Amygdala (tissue), 56 donors: Measurements from ENCODE around the gene CSTF3.
A peak's percentile ranks its signal among the peaks of the same experiment; 100 is the strongest.

Experiments
- DNase-seq, 56 donors: peaks; one replicate each; lab custom pipeline; 2025; lab: John Stamatoyannopoulos, UW

The CSTF3 gene

DNA sequence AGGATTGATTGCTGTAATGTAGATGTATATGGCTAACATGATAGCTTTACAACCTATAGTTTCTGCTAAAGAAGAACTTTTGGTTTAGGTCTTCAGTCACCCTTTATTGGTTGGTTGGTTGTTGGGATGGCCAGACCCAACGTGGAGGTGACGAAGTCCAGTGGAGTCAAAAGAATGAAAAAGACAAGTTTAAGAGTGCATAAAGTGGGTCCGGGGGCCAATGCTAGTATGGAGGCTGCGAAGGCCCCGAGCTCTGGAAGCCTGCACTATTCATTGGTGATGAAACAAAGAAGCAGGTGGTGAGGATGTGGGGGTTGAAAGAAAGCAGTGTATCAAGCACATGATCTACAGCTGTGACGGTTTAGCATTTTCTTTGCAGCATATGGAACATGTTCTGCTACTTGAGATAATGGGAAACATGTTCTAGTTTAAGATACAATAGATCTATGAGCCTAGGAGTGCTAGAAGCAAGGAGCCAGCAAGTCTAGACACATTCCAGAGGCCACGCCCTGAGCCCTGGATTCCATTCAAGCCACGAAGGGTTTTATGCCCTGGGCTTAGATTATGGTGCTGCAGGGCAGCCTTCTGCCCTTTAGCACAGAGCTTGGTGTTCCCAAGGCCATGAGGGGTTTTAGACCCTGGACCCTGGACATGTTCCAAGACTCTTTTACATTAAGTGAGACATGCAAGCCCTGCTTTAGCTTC, 115.6 kb downstream of the CSTF3 start:
- no peak for DNase-seq

DNA sequence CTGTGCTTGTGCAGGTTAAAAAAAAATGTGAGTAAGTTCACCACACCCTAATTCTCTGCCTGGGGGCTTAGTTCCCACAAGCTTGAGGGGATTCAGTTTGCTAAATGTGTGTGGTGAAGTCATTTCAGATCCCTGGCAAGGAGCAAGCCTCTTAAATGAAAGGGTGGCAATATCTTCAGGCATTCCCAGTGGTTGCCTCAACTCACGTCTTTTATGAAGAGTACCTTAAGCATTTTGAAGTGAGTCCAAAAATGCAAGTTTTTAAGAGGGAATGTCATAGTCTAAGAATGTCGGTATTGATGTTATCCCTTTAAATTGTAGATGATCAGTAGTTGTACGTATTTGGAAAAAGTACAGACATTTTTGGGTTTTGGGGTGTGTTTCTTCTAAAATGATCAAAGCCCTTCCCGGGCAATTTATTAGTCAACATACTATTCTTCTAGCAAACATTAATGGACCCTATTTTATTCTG, 117.0 kb downstream of the CSTF3 start:
- DNase-seq, result no peak

DNA sequence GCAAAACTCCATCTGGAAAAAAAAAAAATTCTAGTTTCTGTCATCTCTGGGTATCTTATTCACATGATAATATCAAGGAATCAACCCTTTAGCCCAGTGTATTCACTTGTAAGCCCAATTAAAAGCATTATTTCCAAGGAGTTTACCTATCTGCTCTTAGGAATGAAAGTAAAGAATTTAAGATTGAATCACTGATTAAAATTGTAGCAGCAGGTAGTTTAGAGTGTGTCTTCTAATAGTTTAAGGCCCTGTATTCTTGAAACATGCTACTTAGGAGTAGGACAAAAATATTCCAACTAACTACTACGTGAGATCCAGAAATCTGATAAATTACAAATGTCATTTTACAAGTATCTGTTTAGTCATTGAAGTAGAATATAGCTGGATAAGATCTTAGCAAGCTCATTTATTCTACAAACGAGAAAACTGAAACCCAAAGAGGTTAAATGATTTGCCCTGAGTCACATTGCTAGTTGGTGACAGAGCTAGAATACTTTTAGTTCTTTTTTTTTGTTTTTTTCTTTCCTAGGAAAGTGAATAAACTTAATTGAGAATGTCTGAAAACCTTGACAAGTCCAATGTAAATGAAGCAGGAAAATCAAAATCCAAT, 118.0 kb downstream of the CSTF3 start:
- DNase-seq, result no peak

DNA sequence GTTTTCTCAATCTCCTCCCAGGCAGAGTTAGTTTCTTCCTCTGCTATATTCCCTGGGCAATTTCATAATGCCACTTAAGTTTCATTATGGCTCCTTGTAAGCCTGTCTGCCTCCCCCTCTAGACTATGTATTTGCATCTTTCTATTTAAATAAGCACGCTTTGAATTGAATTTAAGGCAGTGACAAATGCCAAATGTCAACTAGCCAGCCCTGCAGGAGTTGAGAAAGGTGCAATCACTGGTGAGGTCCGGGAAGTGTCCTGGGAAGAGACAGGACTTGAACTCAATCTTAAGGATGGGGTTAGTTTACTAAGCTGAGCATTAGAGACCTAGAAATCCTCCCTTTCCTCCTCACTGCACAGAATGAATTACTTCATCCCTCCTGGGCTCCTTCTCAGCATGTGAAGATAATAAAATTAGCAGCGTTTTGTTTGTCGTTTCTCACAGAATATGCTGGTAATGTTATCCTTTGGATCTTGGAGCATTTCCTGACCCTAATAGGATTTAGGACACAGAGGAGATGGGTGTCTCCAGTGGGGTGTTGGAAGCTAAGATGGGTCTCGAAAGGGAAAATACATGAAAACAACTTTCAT, 120.3 kb downstream of the CSTF3 start:
- no peak for DNase-seq

DNA sequence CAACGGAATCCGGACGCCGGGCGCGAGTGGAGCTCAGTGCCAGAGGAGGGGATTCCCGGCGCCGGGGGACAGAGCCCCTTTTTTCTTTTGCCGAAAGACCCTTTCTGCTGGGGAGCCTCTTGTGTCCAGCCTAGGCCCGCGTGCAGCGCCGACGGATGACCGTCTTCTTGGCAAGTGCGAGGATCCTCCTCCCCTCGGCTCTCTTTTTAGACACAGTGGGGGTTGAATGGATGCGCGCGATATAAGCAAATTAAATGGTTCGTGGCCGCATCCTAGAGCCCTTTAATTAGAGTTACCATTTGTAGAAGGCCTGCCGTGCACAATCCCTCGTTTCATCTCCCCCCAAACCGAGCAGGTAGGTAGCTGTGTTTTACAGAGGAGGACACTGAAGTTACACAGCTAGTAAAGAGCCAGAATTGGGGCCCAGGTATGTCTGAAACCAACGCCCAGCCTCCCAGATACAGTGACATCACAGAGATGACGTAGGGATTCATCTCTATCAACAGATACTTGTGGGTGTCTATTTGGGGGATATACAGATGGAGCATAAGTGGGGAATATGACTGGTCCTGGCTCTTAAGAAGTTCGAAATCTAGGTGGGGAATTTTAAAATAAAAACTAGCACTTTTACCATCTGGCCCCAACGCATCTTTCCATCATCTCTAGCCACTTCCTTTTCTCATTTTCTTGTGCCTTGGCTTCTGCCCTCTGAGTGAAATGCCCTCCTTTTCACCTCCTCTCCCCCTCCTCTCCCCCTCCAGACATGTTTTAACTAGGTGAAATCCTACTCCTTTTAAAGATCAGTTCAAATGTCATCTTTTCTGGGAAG, 121.0 kb downstream of the CSTF3 start:
- DNase-seq, result peak in 9 of 56 donors; percentile 6 to 73 (median 33)

DNA sequence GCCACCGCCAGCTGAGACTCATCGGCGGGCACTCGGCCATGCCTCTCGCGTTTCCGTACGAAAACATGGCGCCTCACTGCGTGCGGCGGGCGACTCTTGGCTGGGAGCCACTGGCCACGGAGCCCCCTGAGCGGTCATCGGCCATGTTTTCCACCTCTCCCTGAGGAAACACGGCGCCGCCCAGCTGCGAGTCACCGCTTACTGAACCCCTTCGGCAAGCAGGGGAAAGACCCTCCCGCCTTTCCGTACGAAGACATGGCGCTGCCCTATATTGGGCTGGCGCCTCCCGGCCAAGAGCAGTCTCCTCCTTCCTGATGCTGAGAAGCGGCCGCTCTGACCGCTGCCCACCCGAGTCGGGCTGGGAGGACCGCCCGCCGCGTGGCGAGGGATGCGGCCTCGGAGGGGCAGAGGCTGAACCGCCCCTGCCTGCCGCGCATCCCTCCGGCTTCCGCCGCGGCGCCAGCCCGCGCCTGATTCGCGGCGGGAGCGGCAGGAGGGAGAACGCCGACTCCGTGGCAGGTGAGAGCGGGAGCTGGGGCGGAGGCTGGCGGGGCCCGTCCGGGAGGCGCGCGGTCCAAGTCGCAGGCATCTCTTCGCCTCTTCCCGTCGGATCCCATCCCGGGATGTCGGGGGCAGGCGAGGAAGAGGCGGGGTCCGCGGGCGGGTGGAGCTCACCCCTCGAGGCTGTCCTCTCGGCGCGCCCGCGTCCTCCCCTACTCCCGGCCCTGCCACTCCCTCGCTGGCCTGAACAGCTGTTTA, 121.8 kb downstream of the CSTF3 start, which contains the start of gene TCP11L1:
Gene TCP11L1 (plus strand): TSS at position 299 of the 759 bp plus-strand sequence. CDS start 4,202 bp downstream, outside the sequence.
- peak; percentile 66 to 98 (median 90) for DNase-seq

DNA sequence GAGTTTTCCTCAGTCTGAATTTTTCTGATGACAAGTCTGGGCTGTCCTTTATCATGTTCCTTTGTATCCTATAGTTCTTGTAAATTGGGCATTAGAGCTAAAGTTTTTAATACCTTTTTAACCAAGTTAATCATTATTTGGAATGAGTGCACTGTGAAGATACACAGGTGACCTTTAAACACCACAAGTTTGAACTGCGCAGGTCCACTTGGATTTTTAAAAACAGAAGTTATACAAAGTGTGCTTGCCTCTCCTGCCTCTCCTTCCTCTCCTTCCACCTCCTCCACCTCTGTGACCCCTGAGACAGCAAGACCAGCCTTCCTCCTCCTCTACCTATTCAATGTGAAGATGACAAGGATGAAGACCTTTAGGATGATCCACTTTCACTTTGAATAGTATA, 126.3 kb downstream of the CSTF3 start:
- DNase-seq, result no peak
